ENCODE data around the gene TMEM89. TPM values are rescaled to one million over a fixed set of nuclear protein-coding genes. Genes with fewer than 3 reads are reported as not detected.

The TMEM89 gene
- total RNA-seq, 4 donors from 2014 or later: not detected

GRCh38 chr3:48634661-48635221, 13.2 kb upstream of the TMEM89 start:
- ATAC-seq: peak; percentile 36
- TF ChIP-seq EP300 (IDR thresholded peaks at IDR 0.05) (no peak), POLR2A (IDR thresholded peaks at IDR 0.05) (no peak), POLR2AphosphoS5 (IDR thresholded peaks at IDR 0.05) (no peak), CTCF (IDR thresholded peaks at IDR 0.05) (no peak)
- no peaks in the 10 kb centered on the region for H3K9me3 ChIP-seq

GRCh38 chr3:48633743-48634142, 12.2 kb upstream of the TMEM89 start:
- ATAC-seq: no peak
- no peak overlapping the region for H3K27ac ChIP-seq
- no CpG with 5 or more reads among the region's 2 CpGs for WGBS, 2 donors (ENCODE audit: low coverage in 1 of 2)
- H3K4me1 ChIP-seq: peaks cover 0 to 25% (median 18%) of the 10 kb centered on the region in 3 donors
- H3K4me3 ChIP-seq: no peak overlapping the region
- H3K9me3 ChIP-seq: no peaks in the 10 kb centered on the region
- peaks cover 0 to 47% of the 10 kb centered on the region in 2 donors for H3K36me3 ChIP-seq
- TF ChIP-seq EP300 (IDR thresholded peaks at IDR 0.05): no peak
- TF ChIP-seq POLR2AphosphoS5 (IDR thresholded peaks at IDR 0.05): no peak
- TF ChIP-seq CTCF (IDR thresholded peaks at IDR 0.05): no peak
- no peak for TF ChIP-seq POLR2A (IDR thresholded peaks at IDR 0.05)
- H3K27me3 ChIP-seq: no peaks in the 10 kb centered on the region

More at GRCh38 chr3:48634661-48635221, 13.2 kb upstream of the TMEM89 start:
- peak overlapping the region; percentile 80 to 93 for H3K4me3 ChIP-seq
- peaks cover 0 to 37% of the 10 kb centered on the region in 2 donors for H3K36me3 ChIP-seq
- H3K4me1 ChIP-seq: peaks cover 0 to 25% (median 18%) of the 10 kb centered on the region in 3 donors
- WGBS, 2 donors (ENCODE audit: low coverage in 1 of 2): 0% methylated on average over 5 of the region's 30 CpGs; no CpG with 5 or more reads in 1 of the 2 donors
- no peaks in the 10 kb centered on the region for H3K27me3 ChIP-seq
- peak overlapping the region; percentile 44 to 93 (median 88) for H3K27ac ChIP-seq

- H3K4me3 ChIP-seq: no peak overlapping the region
- no peaks in the 10 kb centered on the region for H3K27me3 ChIP-seq
- no peaks in the 10 kb centered on the region for H3K9me3 ChIP-seq
- H3K27ac ChIP-seq: no peak overlapping the region
- no peak for ATAC-seq
- peaks cover 0 to 25% (median 18%) of the 10 kb centered on the region in 3 donors for H3K4me1 ChIP-seq
- WGBS, 2 donors (ENCODE audit: low coverage in 1 of 2): no CpG with 5 or more reads among the region's 15 CpGs
- TF ChIP-seq POLR2A (IDR thresholded peaks at IDR 0.05): no peak
- no peak for TF ChIP-seq CTCF (IDR thresholded peaks at IDR 0.05)
- TF ChIP-seq POLR2AphosphoS5 (IDR thresholded peaks at IDR 0.05): no peak
- TF ChIP-seq EP300 (IDR thresholded peaks at IDR 0.05): no peak
- H3K36me3 ChIP-seq: peaks cover 0 to 52% of the 10 kb centered on the region in 2 donors
Measured at GRCh38 chr3:48633256-48633655, 11.7 kb upstream of the TMEM89 start.

- TF ChIP-seq EP300 (IDR thresholded peaks at IDR 0.05): no peak
- ATAC-seq: no peak
- H3K4me3 ChIP-seq: no peak overlapping the region
- peaks cover 0 to 66% of the 10 kb centered on the region in 2 donors for H3K36me3 ChIP-seq
- peaks cover 0 to 25% (median 18%) of the 10 kb centered on the region in 3 donors for H3K4me1 ChIP-seq
- H3K9me3 ChIP-seq: no peaks in the 10 kb centered on the region
- no peaks in the 10 kb centered on the region for H3K27me3 ChIP-seq
- WGBS, 2 donors (ENCODE audit: low coverage in 1 of 2): 88% methylated on average over 9 to 14 of the region's 22 CpGs
- H3K27ac ChIP-seq: no peak overlapping the region
Measured at GRCh38 chr3:48631516-48632448, 10.2 kb upstream of the TMEM89 start.

- Histone ChIP-seq H3K4me1 (peaks cover 0 to 15% (median 11%) of the 10 kb centered on the region in 3 donors), H3K27ac (no peak overlapping the region), H3K27me3 (no peaks in the 10 kb centered on the region), H3K4me3 (no peak overlapping the region), H3K9me3 (no peaks in the 10 kb centered on the region), H3K36me3 (peaks cover 0 to 76% of the 10 kb centered on the region in 2 donors)
- no peak for ATAC-seq
- TF ChIP-seq POLR2A (IDR thresholded peaks at IDR 0.05) (no peak), POLR2AphosphoS5 (IDR thresholded peaks at IDR 0.05) (no peak), CTCF (IDR thresholded peaks at IDR 0.05) (no peak), EP300 (IDR thresholded peaks at IDR 0.05) (no peak)
- WGBS, 2 donors (ENCODE audit: low coverage in 1 of 2): 82 to 83% methylated on average over 3 to 5 of the region's 12 CpGs
Measured at GRCh38 chr3:48630833-48631232, 9.3 kb upstream of the TMEM89 start.
